ENCODE data around the gene SH2B3.
"Not testable (repeated sequence)": the region's sequence is repeated elsewhere in the genome, so short reads cannot be mapped to it uniquely, and the experiment has no call there.

The SH2B3 gene

DNA sequence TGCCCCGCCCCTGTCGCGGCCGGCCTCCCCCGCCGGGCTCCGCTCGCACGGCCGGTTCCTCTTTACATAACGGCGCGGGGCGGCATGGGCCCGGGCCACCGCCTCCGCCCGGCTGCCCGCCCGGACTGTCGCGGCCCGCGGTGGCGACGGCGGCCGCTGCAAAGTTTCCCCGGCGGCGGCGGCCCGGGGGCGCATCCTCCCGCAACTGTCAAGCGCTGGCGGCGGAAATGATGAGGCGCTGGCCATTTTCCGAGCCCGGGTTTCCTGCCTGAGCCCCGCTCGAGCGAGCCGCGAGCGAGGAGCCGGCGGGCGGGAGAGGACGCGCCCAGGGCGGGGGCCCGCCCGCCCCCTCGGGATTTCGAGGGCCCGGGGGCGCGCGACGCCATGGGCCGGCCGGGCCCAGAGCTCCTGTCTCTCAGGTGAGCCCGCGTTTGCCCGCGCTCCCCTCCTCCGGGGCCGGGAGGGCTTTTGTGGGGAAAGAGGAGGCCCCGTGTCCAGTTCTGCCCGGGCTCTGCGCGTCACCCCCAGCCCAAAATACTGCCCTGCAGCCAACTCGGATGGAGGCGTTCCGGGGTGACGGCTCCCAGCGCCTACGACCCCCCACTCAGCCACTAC is at the start of gene SH2B3:
TSS of gene SH2B3 (plus strand) at position 65 of the 615 bp plus-strand sequence. CDS start 12,223 bp downstream, outside the sequence.
- DNase-seq, result no peak

DNA sequence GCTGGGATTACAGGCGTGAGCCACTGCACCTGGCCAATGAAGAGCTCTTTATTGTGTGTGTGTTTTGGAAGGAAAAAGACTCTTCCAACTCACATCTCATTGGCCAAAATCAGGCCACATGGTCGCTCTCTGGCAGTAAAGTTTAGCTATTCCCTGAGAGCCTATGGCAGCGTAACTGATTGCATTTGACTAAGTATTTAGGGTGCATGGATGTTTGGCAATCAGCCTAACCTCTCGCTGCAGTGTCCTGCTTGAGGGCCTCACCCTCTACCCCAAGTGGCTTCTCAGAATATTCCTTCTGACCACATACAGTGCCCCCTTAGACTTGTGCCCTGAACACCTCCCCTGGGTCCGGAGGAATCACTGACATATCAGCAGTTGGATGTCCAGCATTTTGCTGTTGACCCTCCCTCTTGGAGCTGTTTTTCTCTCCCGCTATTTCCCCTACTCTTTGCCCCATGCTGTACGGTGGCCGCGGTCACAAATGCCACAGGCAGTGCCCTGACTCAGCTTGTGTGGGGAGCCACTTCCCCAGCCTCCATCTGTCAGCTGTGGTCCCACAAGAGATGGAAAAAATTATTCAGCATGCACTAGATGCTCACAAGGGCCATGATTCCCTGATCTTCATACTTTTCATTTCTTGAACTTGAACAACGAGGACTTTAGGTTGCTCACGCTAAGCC is 46.4 kb upstream of the SH2B3 start:
- DNase-seq, result no peak

DNA sequence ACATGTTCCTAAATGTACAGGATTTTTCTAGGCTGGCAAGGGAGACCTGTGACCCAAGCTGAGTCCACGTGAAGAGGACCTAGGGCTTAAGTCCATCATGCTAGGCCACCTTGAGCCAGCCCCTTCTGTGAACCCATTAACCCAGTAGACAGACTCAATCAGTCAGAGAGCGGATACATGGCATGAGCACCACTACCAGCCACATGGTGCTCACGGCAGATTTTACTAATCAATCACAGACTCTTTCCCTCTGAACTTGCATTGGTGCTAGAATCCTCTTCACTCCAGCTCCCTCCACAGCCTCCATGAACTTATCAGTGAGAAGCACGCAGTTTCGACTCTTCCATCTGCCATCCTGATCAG is 45.8 kb upstream of the SH2B3 start:
- DNase-seq, result no peak

GRCh38 chr12:111360325-111360930 is 45.3 kb upstream of the SH2B3 start:
- no peak for DNase-seq

- DNase-seq, result no peak
These were observed 44.5 kb upstream of the SH2B3 start for GRCh38 chr12:111361073-111361716.

DNA sequence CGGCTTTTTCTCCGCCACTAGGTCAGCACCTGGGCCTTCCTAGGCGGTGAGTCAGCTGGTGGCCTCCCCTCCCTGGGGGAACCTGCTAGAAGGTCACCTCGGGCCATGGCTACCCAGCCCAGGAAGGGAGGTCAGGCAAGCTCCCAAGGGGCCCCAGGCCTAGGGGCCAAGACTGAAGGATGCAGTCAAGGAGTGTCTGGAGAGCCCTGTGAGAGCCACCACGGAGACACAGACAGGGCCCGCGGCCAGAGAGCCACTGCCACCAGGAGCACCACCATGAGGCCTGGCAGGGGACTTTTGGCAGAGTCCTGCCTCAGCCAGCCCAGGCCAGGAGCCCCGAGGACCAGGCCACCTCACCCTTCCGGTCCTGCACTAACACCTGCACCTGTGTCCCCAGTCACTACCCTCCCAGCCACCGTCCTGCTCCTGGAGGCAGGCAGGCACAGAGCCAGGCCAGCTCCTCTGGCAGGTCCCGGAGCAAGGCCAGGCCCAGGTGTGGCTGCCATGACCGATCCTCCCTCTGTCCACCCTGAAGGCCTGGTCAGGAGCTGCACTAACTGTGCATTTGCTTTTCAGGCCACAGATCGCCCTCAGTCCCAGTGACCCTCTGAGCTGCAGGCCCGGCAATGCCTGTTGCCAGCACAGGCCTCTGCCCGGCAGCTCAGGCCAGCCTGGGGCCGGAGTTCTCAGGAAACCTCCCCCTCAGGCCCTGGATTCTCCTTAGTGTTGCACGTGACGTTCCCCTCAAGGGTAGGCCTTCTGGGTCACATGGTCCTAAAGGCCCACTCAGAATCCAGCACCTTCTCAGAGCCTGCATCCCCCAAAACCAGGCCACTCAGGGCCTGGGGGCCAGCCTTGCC is 43.8 kb upstream of the SH2B3 start:
- no peak for DNase-seq

DNA sequence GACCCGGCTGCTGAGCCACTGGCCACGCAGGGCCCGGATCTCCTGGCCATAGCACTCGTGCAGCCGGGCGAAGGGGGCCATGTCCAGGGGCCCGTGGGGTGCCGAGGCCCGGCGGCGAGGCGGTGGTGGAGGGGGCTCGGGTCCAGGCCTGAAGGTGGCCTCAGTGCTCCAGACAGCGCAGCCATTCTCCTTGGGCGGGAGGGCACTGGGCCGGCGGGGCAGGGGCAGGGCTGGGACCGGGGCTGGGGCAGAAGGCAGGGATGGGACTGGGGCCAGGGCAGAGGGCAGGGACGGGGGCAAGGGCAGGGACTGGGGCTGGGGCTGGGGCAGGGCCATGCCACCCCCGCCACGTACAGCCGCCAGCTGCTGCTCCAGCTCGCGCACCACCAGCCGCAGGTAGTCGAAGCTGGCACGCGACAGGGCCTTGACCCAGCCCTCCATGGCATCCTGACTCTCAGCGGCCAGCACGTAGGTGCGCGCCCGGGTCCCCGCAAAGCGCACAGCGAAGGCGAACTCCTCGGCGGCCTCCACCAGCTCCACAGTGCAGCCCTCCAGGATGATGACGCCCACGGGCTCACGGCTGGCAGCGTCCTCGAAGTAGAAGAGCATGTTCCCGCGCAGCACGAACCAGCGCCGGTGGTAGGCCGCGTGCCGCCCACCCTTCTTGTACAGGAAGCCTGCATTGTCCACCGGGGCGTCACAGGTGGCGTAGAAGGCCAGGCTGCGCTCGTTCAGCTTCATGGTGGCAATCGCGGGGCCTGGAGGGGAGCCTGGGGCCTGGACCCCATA is 42.8 kb upstream of the SH2B3 start:
- no peak for DNase-seq

DNA sequence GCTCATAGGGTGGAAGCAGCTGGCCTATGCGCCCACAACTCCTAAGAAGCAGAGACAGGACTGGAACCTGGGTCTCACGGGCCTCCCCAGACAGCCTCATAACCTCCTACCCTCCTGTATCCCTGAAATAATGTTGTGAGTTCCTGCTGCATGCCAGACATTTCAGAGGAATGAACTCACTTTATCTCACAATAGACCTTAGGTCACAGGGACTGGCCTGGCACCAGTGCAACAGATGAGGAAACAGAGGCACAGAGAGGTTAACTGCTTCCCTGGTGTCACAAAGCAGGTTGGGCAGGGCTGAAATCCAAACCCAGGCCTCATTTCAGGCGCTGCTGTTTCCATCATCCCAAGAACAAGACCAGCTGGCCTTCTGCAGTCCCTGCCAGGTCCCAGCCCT is 42.1 kb upstream of the SH2B3 start:
- no peak for DNase-seq

GRCh38 chr12:111366075-111366474 is 39.6 kb upstream of the SH2B3 start:
- DNase-seq, result no peak

DNA sequence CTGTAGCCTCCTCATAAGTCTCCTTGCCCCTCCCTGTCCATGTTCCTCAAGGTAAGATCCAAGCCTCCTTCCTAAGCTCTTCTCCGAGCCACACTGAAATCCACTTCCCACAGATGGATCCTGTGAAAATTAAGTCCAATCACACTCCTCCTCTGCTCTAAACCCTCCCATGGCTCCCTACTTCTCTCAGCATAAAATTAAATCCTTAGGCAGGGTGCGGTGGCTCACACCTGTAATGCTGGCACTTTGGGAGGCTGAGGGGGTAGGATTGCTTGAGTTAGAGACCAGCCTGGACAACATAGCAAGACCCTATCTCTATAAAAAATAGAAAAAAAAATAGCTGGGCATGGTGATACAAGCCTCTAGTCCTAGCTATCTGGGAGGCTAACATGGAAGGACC is 39.1 kb upstream of the SH2B3 start:
- DNase-seq, result no peak

- no peak for DNase-seq
These were observed 38.0 kb upstream of the SH2B3 start for GRCh38 chr12:111367661-111368221.

GRCh38 chr12:111368291-111368787 is 37.4 kb upstream of the SH2B3 start:
- DNase-seq, result no peak

DNA sequence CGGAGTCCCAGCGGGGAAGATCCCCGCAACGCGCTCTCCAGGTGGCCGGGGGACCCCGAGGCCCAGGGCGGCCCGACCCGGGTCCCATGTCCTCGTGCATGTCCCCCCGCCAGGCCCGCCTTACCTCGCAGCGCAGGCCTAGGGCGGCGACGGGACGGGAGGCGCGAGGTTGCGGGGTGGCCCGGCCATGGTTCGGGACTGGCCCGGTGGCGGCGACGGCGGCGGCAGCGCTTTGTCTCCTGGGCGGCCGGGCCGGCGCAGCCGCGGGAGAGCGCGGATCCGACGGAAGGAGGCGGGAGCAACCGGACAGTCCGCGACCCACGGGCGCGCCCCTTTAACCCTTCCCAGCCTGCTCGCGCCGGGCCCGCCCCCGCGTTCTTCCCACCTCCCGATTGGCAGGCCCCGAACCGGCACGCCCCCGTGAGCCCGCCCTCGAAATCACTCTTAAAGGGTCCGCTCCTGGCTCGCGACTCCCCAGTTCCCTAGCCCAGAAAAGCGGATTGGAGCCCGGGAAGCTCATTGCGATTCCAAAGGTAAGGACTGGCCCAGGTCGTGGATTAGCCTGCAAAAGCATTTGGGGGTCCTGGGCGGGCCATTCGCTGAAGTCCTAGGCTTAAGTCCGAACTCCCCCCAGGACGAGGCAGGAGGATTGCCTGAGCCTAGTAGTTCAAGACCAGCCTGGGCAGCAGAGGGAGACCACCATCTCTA is 36.8 kb upstream of the SH2B3 start, which contains the start of gene PHETA1:
TSS of gene PHETA1 (minus strand) at position 308 of the 708 bp plus-strand sequence. CDS start 5,668 bp downstream, outside the sequence.
- peak; percentile 90 for DNase-seq

DNA sequence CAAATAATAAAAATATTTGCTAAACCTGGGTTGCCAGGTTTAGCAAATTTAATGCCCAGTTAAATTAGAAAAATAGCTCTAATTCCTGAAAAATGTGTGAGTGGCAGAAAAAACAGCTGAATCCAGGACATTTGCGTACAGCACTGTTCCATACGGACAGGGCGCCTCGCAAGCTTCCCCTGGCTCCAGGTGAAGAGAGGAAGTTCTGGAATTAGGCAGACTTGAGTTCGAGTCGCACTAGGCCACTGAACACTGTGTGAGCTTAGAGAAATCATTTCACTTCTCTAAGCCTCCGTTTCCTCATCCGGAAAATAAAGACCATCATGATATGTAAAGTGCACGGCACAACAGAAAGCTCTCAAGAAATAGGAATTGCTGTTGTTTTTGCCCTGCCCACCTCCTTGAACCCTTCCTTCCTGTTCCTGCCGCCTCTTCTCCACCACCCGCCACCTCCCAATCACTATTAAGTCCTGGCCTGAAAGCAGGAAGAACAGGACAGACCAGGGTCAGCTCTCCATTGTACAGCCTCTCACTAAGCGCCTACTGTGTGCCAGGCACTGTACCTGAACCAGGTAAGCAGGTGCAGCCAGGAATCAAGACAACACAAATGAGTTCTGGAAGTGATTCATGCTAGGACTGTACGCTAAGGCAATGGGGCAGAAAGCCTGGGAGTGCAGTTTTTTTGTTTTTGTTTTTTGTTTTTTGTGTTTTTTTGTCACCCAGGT is 36.1 kb upstream of the SH2B3 start:
- DNase-seq, result no peak

GRCh38 chr12:111373231-111373630 is 32.5 kb upstream of the SH2B3 start:
- DNase-seq, result not testable (repeated sequence)

DNA sequence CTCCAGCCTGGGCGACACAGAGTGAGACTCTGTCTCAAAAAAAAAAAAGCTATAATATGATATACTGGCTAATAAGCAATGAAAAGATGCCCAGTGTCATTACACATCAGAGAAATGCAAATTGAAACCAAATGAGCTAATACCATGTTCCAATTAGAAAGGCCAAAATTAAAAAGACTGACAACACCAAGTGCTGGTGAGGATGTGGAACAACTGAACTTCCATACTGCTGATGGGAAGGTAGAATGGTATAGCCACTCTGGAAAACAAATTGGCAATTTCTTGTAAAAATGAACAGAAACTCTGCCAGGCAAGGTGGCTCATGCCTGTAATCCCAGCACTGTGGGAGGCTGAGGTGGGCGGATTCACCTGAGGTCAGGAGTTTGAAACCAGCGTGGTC is 28.3 kb upstream of the SH2B3 start:
- DNase-seq, result no peak

- no peak for DNase-seq
These were observed 25.7 kb upstream of the SH2B3 start for GRCh38 chr12:111379942-111380554.

DNA sequence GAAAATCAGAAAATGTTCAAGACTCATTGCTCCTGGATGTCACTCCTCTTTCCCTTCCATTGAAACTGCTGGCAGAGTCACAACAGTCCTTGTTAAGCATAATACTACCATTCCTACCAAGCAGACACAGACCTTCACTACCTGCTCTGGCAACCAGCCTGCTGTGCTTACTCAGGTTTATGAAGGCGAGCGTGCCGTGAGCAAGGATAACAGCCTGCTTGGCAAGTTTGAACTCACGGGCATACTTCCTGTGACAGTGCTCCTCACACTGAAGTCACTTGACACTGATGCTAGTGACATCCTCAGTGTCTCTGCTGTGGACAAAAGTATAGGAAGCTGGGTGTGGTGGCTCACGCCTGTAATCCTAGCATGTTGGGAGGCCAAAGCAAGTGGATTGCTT is 21.1 kb upstream of the SH2B3 start:
- no peak for DNase-seq

DNA sequence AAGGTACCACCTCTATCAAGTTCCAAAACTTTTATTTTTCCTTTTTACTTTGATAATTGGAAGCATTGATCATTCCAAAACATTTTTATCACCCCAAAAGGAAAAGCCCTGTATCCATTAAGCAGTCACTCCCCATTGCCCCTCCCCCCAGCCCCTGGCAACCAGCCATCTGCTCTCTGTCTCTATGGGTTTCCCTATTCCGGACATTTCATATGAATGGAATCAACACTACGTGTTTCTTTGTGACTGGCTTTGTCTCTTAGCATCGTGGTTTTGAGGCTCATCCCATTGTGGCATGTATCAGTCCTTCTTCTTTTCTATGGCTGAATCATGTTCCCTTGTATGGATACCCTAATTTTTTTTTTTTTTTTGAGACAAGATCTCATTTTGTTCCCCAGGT is 18.8 kb upstream of the SH2B3 start:
- no peak for DNase-seq

Measured in midbrain (tissue), 1 donor.